ENCODE measurements around the gene AK4. TPM values are rescaled to one million over a fixed set of nuclear protein-coding genes. Genes with fewer than 3 reads are reported as not detected.
"Not testable (repeated sequence)": the region's sequence is repeated elsewhere in the genome, so short reads cannot be mapped to it uniquely, and the experiment has no call there.

AK4 gene
- total RNA-seq, 4 donors from 2014 or later = 1.4 to 2.6 (median 1.8) TPM

DNA sequence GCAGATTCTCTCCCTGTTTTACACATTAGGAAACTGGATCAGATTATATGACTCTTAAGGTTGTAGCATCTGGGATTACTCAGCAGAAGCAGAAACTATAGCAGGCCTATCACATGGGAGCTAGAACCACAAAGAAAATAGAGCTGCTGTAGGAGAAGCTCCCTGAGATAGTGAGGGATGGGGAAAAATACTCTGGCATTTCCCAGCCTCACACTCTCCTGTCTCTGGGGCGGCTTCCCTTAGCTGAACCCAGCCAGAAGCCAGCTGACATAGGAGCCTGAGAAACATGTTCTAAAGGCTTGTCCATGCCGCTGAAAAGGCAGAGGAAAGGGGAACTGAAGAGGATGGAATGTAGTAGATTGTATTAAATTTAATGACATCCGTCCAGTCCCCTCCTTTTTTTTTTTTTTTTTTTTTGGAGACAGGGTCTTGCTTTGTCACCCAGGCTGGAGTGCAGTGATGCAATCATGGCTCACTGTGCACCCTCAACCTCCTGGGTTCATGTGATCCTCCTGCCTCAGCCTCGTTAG is 84.5 kb downstream of the AK4 start:
- H3K9me3 ChIP-seq = no peaks in the 10 kb centered on the region
- in situ Hi-C loops (cut with MboI; ENCODE audit: low sequenced_read_pairs in 4 of 4) (loop anchor here in 2 of 4 donors (10.0 kb wide), 1 partner anchor 452 kb away; no protein-coding TSS in a partner anchor), intact Hi-C loops (cut with DNase I; ENCODE audit: low total_unique reads) (no loop called here)
- no peak for DNase-seq
- H3K36me3 ChIP-seq = no peaks in the 10 kb centered on the region
- H3K4me3 ChIP-seq = no peak overlapping the region
- no peaks in the 10 kb centered on the region for H3K27me3 ChIP-seq
- H3K4me1 ChIP-seq = no peaks in the 10 kb centered on the region
- TF ChIP-seq, protein P1, sequence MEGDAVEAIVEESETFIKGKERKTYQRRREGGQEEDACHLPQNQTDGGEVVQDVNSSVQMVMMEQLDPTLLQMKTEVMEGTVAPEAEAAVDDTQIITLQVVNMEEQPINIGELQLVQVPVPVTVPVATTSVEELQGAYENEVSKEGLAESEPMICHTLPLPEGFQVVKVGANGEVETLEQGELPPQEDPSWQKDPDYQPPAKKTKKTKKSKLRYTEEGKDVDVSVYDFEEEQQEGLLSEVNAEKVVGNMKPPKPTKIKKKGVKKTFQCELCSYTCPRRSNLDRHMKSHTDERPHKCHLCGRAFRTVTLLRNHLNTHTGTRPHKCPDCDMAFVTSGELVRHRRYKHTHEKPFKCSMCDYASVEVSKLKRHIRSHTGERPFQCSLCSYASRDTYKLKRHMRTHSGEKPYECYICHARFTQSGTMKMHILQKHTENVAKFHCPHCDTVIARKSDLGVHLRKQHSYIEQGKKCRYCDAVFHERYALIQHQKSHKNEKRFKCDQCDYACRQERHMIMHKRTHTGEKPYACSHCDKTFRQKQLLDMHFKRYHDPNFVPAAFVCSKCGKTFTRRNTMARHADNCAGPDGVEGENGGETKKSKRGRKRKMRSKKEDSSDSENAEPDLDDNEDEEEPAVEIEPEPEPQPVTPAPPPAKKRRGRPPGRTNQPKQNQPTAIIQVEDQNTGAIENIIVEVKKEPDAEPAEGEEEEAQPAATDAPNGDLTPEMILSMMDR (IDR thresholded peaks at IDR 0.05 in 4 of 5, conservative IDR thresholded peaks at IDR 0.05 in 1 of 5) = no peak
- TF ChIP-seq POLR2A (IDR thresholded peaks at IDR 0.05) = no peak
- no peak for ATAC-seq
- H3K27ac ChIP-seq = no peak overlapping the region

DNA sequence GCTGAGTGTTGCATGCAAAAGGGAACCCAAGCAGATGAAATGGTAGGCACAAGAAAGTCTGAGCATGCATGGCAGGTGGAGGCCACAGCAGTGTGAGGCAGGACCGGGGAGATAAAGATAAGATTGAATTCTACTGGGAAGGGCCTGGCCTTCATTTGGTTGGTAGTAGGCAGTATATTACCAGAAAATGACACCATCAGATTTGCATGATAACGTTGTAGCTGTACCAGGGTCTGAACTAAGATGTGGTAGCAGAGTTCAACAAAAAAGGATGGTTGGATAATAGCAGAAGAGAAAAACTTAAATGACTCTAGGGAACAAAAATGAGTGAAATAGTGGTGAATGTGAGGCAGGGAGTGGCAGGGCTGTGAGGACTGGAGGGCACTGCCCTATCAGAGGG is 85.8 kb downstream of the AK4 start:
- no peak overlapping the region for H3K4me3 ChIP-seq
- DNase-seq (no peak), ATAC-seq (no peak)
- TF ChIP-seq, protein P1 (IDR thresholded peaks at IDR 0.05 in 4 of 5, conservative IDR thresholded peaks at IDR 0.05 in 1 of 5) = no peak
- TF ChIP-seq POLR2A (IDR thresholded peaks at IDR 0.05) = no peak
- no peaks in the 10 kb centered on the region for H3K4me1 ChIP-seq
- no peaks in the 10 kb centered on the region for H3K9me3 ChIP-seq
- no peaks in the 10 kb centered on the region for H3K36me3 ChIP-seq
- H3K27ac ChIP-seq = no peak overlapping the region
- in situ Hi-C loops (cut with MboI; ENCODE audit: low sequenced_read_pairs in 4 of 4) = loop anchor here in 2 of 4 donors (10.0 kb wide), 1 partner anchor 451 kb away; no protein-coding TSS in a partner anchor
- H3K27me3 ChIP-seq = no peaks in the 10 kb centered on the region
- intact Hi-C loops (cut with DNase I; ENCODE audit: low total_unique reads) = no loop called here

DNA sequence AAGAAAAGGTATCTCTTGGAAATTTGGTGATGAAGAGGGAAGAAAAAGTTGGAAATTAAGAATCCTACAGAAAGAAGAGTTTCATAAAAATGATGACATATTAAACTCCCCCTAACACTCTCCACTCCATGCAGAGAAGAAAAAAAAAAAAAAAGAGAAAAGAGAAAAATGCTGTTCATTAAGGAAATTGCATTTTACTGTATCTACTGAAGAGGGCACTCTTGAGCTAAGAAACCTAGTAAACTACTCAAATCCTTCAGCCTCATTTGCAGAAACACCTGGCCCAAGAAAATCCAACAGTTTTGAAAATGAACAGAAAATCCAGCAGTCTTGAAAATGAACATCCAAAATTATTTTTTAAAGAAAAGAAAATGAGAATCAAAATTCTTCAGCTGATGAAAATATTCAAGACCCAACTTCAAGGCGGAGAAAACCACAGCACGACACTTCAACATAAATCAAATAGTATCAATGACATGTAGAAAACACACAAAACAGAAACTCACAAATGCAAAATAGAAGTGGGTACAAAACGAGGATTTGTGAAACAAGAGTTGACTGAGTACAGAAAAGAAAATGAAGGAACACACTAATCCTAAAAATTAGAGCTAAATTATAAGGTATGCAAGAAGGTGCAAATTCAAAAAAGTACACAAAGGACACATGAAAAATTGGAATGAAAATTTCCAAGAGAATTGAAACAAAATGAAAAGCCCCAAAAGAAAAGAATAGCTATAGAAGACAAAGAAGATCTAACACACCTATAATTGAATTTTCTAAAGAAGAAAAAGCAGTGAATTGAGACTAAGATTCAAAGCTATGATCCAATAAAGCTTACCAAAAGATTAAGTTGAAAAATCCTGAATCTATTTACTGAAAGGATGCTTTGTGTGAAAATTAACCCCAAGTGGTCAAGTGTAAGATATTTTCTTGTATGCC is 88.1 kb downstream of the AK4 start:
- TF ChIP-seq, protein P1 (IDR thresholded peaks at IDR 0.05 in 4 of 5, conservative IDR thresholded peaks at IDR 0.05 in 1 of 5) = peak in 2 of 5 experiments; percentile 26 to 45
- no peak for TF ChIP-seq POLR2A (IDR thresholded peaks at IDR 0.05)
- H3K27ac ChIP-seq = no peak overlapping the region
- no peak for DNase-seq
- no peak for ATAC-seq
- H3K36me3 ChIP-seq = no peaks in the 10 kb centered on the region
- no peaks in the 10 kb centered on the region for H3K27me3 ChIP-seq
- intact Hi-C loops (cut with DNase I; ENCODE audit: low total_unique reads) (loop anchor here (5.0 kb wide), 1 partner anchor 451 kb away; no protein-coding TSS in a partner anchor), in situ Hi-C loops (cut with MboI; ENCODE audit: low sequenced_read_pairs in 4 of 4) (loop anchor here in 2 of 4 donors (10.0 kb wide), 1 partner anchor 449 kb away; no protein-coding TSS in a partner anchor)
- no peak overlapping the region for H3K4me3 ChIP-seq
- H3K9me3 ChIP-seq = no peaks in the 10 kb centered on the region
- no peaks in the 10 kb centered on the region for H3K4me1 ChIP-seq

DNA sequence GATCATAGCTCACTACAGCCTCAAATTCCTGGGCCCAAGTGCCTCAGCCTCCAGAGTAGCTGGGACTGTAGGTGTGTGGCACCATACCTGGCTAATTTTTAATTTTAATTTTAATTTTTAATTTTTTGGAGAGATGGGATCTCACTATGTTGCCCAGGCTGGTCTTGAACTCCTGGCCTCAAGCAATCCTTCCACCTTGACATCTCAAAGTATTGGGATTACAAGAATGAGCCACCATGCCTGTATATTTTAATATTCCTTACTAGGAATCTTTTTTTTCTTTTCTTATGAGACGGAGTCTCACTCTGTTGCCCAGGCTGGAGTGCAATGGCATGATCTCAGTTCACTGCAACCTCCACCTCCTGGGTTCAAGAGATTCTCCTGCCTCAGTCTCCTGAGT is 89.1 kb downstream of the AK4 start:
- H3K36me3 ChIP-seq, ATAC-seq, DNase-seq, H3K27ac ChIP-seq, H3K27me3 ChIP-seq, H3K9me3 ChIP-seq, H3K4me1 ChIP-seq, H3K4me3 ChIP-seq: not testable (repeated sequence)
- intact Hi-C loops (cut with DNase I; ENCODE audit: low total_unique reads) = loop anchor here (5.0 kb wide), 1 partner anchor 450 kb away; no protein-coding TSS in a partner anchor
- in situ Hi-C loops (cut with MboI; ENCODE audit: low sequenced_read_pairs in 4 of 4) = loop anchor here in 2 of 4 donors (10.0 kb wide), 1 partner anchor 448 kb away; no protein-coding TSS in a partner anchor

DNA sequence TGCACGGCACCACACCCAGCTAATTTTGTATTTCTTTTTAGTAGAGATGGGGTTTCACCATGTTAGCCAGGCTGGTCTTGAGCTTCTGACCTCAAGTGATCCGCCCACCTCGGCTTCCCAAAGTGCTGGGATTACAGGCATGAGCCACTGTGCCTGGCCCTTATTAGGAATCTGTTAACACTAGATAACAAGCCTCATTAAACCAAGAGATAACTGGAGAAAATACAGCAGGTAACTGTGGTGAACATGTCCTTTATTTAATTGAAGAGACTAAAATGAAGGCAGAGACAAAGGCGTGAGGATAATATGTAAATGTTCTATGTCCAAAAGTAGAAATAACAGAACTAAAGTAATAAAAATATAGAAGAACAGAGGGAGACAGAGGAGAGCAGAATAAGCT is 89.5 kb downstream of the AK4 start:
- H3K36me3 ChIP-seq = no peaks in the 10 kb centered on the region
- DNase-seq = no peak
- in situ Hi-C loops (cut with MboI; ENCODE audit: low sequenced_read_pairs in 4 of 4) = loop anchor here in 2 of 4 donors (10.0 kb wide), 1 partner anchor 447 kb away; no protein-coding TSS in a partner anchor
- H3K4me3 ChIP-seq = no peak overlapping the region
- H3K4me1 ChIP-seq = no peaks in the 10 kb centered on the region
- H3K27me3 ChIP-seq = no peaks in the 10 kb centered on the region
- intact Hi-C loops (cut with DNase I; ENCODE audit: low total_unique reads) = loop anchor here (5.0 kb wide), 1 partner anchor 450 kb away; no protein-coding TSS in a partner anchor
- TF ChIP-seq, protein P1 (IDR thresholded peaks at IDR 0.05 in 4 of 5, conservative IDR thresholded peaks at IDR 0.05 in 1 of 5) = no peak
- TF ChIP-seq POLR2A (IDR thresholded peaks at IDR 0.05) = no peak
- H3K27ac ChIP-seq = no peak overlapping the region
- H3K9me3 ChIP-seq = no peaks in the 10 kb centered on the region
- no peak for ATAC-seq
